NCI-H146 treated with DMSO at 0.1 percent for 48 hours (cell line): ENCODE results near the gene PHF2.

Experiments
- DNase-seq: peaks from one replicate; lab custom pipeline; 2025; ENCODE audit not compliant: unreplicated experiment; lab: John Stamatoyannopoulos, UW

The PHF2 gene

DNA sequence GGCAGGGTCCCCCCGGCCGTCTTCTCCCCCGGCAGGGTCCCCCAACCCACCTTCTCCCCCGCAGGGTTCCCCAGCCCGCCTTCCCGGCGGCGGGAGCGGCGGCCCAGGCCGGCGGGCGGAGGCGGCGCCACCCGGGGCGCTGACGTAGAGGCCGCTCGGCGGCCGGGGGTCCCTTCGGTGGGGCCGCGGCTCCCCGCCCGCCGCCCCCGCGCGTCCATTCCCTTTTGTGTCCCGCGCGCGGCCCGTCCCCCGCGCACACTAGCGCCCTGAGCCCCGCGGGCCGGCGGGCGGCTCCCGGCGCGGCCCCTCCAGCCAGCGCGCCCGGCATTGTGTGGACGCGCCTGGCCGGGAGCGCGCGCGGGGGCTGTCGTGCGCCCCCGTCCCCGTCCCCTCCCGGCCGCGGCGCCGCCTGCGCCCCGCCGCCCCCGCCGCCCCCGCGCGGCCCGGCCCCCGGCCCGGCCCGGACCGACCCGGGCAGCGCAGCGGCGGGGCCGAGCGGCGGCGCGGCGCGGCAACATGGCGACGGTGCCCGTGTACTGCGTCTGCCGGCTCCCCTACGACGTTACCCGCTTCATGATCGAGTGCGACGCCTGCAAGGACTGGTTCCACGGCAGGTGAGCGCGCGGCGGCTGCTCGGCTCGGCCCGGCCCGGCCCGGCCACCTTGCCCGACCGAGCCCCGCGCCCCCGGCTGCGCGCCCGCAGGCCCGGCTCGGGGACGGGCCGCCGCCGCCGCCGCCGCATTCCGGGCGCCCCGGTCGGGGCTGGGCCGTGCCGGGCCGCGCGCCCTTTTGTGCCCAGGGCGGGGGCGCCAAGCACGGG is at the start of gene PHF2:
TSS of gene PHF2 (plus strand) at position 327 of the 820 bp plus-strand sequence. CDS start at position 517, 190 bp downstream.
- DNase-seq, result no peak

- no peak for DNase-seq
Measured at GRCh38 chr9:93531374-93531773, 45.0 kb upstream of the PHF2 start.

DNA sequence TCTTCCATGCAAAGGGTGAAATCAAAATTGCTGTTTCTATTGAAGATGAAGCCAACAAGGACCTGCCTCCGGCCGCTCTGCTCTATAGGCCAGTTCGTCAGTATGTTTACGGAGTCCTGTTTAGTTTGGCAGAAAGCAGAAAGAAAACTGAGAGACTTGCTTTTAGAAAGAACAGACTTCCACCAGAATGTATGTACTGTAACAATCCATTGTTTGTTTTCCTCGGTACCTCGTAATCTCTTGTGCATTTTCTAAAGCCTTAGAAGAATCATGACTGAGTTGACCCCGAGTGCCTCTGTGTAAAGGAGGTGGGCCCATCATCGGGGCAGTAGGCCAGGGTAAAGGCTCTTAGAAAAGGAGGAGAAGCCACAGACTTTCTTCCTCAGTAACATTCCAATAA is 44.2 kb upstream of the PHF2 start:
- no peak for DNase-seq

GRCh38 chr9:93533863-93534262 is 42.5 kb upstream of the PHF2 start:
- DNase-seq, result no peak

DNA sequence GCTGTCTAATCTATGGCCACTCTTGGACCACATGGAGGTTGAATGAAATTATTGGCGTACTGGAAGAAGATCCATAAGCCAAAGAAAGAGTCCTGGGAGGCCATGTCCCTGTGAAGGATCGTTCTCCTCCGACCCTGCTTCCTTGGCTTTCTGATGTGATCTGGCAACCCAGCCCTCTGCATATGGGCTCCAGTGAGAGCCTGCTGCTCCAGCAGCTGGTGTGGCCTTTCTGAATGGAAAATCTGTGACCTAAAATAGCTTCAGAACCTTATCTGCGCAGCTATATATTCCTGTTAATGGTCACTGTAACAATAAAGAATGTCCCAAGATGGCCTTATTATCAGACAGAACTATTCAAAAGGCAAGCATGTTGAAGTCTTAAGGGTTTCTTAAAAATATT is 40.2 kb upstream of the PHF2 start:
- no peak for DNase-seq

GRCh38 chr9:93536874-93537273 is 39.5 kb upstream of the PHF2 start:
- DNase-seq, result no peak

DNA sequence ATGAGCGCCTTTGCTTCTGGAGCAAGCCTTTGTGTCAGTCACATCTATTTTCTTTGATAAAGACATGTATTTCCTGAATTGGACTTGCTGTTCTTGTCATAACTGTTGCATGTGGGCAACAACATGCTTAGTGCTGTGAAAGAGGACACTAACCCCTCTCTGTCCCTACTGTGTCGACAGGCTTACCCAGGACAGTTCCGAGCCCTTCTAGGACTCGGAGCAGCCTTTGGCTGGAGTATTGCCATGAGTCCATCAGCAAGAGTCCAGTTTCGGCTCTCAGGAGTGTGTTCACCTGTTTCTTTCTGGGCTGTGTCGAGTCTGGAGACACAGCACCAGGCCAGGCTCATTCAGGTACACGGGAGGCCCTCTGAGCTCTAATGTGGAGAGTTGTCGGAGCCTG is 36.1 kb upstream of the PHF2 start:
- no peak for DNase-seq

- no peak for DNase-seq
Measured at GRCh38 chr9:93541005-93541404, 35.4 kb upstream of the PHF2 start.

DNA sequence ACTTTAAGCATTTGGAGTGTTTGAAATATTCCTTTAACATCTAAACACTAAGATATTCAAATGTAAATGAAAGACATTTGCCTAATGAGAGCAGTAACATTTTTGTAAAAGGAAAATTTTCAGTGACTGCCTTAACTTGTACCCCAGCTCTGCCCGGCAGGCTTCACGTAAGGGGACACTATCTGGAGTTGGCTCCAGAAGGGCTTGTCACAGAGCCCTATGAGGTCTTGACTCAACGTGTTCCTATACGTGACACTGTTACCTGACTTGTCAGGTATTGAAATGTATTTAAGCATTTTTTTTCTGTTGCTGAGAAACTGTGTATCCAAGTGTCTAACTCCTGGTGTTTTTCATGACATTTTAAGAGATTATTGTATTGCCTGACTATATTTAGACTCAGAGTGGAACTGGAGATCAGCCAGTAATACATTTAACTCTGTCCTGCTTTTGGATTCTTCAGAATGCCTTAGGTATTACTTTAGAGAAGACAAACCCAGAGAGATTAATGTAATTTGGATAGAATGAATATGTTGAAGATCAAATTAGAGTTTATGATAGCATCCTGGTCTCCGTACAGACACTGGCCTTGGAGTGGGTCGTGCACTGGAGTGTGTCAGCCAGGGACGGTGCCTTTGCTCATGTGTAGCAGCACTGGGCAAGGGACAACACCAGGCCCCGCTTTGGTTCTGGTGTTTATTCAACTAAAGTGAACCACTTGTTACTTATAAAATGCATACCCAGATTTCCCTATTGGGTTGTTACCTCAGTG is 34.6 kb upstream of the PHF2 start:
- DNase-seq, result no peak

DNA sequence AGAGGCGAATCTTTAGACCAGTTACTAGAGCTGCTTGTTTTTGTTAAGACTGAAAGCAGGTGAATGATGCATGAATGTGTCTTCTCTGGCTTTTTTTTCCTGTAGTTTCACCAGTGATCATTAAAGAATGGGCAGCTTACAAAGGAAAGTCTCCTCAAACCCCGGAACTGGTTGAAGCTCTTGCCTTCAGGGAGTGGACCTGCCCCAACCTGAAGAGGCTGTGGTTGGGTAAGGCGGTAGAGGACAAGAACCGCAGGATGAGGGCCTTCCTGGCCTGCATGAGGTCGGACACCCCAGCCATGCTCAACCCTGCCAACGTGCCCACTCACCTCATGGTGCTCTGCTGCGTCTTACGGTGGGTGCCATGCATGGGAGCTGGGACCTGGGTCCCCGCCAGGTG is 33.3 kb upstream of the PHF2 start:
- no peak for DNase-seq

DNA sequence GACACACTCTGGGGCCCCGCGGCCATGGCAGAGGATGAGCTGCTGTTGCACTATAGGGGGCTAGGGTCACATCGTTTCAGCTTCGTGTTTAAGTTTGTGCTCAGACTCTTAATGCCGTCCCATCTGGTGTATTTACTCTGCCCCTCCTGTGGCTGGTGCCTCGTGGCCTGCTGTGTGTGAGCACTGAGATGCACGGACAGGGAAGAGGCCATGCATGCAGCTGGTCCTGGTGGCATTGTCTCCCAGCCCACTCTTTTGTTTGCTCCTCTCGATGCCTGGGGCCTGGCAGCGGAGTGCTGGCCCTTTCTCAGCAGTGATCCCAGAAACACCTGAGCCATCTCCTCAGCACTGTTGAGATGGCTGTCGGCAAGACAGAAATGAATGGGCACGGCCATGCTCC is 30.0 kb upstream of the PHF2 start:
- DNase-seq, result peak; percentile 79

GRCh38 chr9:93549611-93550010 is 26.8 kb upstream of the PHF2 start:
- DNase-seq, result no peak

- DNase-seq, result no peak
Measured at GRCh38 chr9:93552923-93553322, 23.5 kb upstream of the PHF2 start.

DNA sequence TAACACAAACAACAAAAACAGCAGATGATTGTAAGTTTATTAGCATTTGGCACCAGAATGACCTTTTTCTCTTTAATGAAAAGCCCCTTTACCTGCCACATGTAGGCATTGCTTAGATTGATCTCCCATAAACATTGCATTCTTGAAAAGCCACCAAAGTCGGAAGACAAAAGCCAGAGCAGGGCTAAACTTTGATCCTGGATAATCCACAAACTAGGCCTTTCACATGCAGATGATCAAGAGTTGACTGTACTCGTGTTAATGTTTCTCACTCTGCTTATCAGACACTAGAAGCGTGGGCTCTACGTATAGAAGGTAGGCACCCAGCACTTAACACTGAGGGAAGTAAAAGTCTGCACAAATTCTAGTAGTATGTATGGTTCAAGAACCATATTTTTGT is 21.0 kb upstream of the PHF2 start:
- no peak for DNase-seq

DNA sequence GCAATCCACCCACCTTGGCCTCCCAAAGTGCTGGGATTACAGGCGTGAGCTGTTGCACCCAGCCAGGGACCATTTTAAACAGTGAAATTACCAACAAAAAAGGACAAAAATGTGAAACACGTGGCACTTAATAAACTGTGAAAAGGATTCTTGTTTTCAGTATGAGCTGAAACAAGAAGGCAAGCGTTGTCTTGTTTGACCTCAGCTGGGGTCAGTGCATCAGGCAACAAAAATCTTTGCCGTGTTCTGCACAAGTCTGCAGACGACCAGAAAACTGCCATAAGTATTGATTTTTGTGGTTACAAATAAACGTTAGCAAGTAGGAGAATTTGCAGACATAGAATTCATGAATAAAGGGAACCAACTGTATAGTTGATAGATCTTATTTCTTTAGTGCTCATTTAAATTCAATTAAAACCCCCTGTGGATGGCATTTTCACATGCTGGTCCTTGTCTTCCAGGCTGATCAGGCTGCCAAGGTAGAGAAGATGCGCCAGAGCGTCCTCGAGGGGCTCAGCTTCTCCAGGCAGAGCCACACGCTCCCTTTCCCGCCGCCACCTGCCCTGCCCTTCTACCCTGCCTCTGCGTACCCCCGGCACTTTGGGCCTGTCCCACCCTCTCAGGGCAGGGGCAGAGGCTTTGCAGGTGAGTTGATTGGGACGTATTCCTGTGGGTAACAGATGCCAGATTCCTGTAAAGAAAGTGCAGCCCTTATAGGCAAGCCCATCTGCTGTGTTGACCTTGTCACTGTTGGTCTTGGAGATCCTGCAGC is 18.8 kb upstream of the PHF2 start:
- DNase-seq, result no peak

DNA sequence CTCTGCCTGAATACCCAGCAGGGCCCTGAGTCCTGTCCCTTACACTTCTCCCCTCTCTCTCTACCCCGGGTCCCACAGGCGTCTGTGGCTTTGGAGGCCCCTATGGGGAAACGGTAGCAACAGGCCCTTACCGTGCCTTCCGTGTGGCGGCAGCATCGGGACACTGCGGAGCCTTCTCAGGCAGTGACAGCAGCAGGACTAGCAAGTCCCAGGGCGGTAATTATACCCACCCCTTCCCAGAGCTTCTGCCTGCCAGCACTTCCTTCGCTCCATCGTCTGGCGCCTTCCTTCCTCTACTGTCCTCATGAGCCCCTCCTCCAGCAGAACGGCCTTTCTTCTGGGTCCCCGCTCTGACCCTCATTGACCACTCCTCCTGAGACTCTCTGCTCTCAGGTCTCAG is 17.9 kb upstream of the PHF2 start:
- DNase-seq, result no peak

GRCh38 chr9:93560991-93561390 is 15.4 kb upstream of the PHF2 start:
- no peak for DNase-seq

DNA sequence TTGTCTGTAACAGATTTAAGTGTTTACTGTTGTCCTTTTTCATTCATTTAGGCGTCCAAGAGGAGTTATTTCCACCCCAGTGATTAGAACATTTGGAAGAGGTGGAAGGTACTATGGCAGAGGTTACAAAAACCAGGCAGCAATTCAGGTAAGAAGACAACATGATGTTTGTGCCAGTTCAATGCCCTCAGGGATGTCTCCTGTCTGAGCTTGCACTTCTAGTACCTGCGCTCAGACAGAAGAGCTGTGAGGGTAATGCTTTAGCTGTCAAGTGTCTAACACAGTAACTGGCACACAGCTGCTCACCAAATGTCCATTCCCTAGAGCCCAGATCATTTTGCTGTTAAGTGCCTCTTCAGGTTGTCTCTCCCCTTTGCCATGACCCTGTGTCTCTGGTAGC is 14.2 kb upstream of the PHF2 start:
- no peak for DNase-seq

DNA sequence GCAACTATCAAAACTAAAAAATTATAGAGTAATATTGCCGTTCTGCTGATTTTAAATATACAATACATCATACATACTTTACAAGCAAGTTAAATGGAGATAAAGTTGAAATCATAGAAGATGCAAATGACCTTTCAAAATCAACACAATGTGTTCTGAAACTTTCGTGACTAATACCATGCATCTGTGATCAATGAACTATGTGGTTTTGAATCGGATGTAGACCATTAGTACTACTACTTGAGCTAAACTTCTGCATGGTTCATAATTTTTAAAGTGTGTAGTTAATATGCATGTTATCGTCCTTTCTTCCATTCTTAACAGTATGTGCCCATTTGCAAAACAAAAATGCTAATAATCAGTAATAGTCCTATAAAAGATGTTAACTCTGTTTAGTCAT is 11.3 kb upstream of the PHF2 start:
- DNase-seq, result no peak

DNA sequence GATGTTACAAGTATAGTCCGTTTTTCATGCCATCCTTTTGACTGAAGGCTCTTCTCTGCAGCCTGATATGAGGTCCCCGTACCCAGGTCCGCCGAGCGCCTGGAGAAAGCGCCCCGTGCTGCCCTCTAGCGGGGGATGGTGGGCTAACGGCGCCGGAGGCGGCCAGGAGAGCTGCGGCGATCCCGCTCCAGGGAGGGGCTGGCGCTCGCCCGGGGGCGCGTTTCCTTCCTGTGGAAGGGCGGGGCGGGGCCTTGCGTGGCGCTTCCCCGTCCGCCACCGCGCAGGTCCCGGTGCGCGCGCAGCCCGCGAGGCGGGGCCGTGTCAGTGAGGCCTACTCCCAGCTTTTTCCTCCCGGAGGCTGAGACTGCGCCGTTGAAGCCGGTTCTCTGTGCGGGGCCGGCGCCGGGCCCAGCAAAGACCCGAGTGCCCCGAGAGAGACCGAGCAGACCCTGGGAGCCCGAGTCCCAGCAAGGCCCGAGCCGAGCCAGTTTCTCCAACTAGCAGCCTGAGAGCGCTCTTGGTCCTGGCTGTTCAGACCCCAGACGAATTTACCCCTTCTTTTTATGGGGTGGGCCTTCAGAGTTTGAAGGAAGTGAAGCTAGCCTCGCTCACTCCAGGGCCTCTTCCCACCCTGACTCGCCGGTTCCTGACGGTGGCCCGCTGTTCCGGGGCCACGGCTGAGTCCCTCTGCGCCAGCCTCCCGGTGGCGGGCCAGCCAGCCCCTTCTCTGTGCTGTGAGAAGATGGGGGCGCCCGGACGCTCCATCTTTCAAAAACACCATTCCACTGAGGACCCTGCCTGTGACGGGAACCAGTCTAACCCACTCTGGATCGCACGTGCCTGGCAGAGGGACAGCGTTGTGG is 9.7 kb upstream of the PHF2 start:
- DNase-seq, result peak; percentile 81
